Measurements from ENCODE around the gene CTCFL.

DNA sequence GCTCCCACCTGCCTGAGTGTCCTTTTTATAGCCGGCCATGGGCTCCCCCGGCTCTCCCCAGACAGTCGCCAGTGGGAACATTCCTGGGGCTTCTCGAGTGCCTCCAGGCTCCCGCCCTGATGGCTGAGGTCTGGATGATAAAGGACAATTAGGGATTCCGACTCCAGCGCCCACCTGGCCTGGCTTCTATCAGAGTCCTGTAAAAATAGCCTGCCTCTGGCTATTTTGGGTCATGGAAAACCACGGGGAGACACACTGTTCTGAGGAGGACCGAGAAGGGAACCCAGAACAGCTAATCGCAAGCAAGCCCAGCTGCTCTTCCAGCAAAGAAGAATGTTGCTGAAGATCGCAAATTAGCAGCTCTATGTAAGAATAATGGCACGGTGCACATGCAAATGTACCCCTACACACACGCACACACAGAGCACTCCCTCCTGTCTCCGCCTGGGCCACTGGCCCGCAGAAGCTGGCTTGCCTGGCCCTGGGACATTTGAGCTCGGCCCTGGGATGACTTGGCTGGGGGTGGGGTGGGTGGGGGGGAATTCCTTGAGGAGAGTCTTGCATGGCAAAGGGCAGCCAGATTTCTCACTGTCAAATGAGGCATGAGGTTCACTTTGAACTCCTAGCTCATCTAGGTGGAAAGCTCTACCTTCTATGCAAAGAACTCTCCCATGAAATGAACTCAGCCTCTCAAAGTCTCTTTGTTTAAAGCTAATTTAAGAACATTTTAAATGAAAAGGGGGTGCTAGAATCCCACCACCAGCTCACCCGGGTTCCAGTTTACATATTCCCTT lies 55.3 kb downstream of the CTCFL start:
- no peak for TF ChIP-seq EZH2phosphoT487 (IDR thresholded peaks at IDR 0.05)
- TF ChIP-seq, protein P1, sequence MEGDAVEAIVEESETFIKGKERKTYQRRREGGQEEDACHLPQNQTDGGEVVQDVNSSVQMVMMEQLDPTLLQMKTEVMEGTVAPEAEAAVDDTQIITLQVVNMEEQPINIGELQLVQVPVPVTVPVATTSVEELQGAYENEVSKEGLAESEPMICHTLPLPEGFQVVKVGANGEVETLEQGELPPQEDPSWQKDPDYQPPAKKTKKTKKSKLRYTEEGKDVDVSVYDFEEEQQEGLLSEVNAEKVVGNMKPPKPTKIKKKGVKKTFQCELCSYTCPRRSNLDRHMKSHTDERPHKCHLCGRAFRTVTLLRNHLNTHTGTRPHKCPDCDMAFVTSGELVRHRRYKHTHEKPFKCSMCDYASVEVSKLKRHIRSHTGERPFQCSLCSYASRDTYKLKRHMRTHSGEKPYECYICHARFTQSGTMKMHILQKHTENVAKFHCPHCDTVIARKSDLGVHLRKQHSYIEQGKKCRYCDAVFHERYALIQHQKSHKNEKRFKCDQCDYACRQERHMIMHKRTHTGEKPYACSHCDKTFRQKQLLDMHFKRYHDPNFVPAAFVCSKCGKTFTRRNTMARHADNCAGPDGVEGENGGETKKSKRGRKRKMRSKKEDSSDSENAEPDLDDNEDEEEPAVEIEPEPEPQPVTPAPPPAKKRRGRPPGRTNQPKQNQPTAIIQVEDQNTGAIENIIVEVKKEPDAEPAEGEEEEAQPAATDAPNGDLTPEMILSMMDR (IDR thresholded peaks at IDR 0.05): no peak

Measured in neural progenitor cell (in vitro differentiated cells).